GM12875 (cell line): ENCODE results near the gene OTC.

Experiments
- H3K4me3 ChIP-seq: one replicate; pipeline ENCODE4 v1.5.1; 2011; ENCODE audit warnings: low read depth, low read length, control low read depth
- CTCF ChIP-seq: IDR thresholded peaks from 2 replicates; pipeline ENCODE4 v1.5.1; 2011; ENCODE audit warnings: low read depth, mild to moderate bottlenecking, control low read depth, inconsistent platforms, low read length, moderate library complexity, borderline replicate concordance; ENCODE audit not compliant: insufficient read depth

The OTC gene

GRCh38 chrX:38351346-38351745 lies 1.1 kb upstream of the OTC start:
- no peak for TF ChIP-seq CTCF

GRCh38 chrX:38356401-38356800 lies 4.0 kb downstream of the OTC start:
- no peak for TF ChIP-seq CTCF
- no peak overlapping the region for H3K4me3 ChIP-seq

More at GRCh38 chrX:38351346-38351745, 1.1 kb upstream of the OTC start:
- no peak overlapping the region for H3K4me3 ChIP-seq

- TF ChIP-seq CTCF, result no peak
- no peak overlapping the region for H3K4me3 ChIP-seq
Observed at GRCh38 chrX:38357747-38358673, 5.6 kb downstream of the OTC start.

- no peak overlapping the region for H3K4me3 ChIP-seq
- no peak for TF ChIP-seq CTCF
Observed at GRCh38 chrX:38363046-38363445, 10.6 kb downstream of the OTC start.

- TF ChIP-seq CTCF, result no peak
- H3K4me3 ChIP-seq, result no peak overlapping the region
Observed at GRCh38 chrX:38365954-38366353, 13.6 kb downstream of the OTC start.

- TF ChIP-seq CTCF, result no peak
- H3K4me3 ChIP-seq, result no peak overlapping the region
Observed at GRCh38 chrX:38368774-38369173, 16.4 kb downstream of the OTC start.

- no peak for TF ChIP-seq CTCF
- H3K4me3 ChIP-seq, result no peak overlapping the region
Observed at GRCh38 chrX:38371641-38372040, 19.2 kb downstream of the OTC start.
